NK-92 treated with Interleukin-12 subunit alpha and Interleukin-12 subunit beta, amount 100 ng/mL, for 24 hours (cell line): ENCODE data around the gene PAPSS2.

Source experiments
- DNase-seq: peaks from one replicate; lab custom pipeline; 2025; lab: John Stamatoyannopoulos, UW

The PAPSS2 gene

DNA sequence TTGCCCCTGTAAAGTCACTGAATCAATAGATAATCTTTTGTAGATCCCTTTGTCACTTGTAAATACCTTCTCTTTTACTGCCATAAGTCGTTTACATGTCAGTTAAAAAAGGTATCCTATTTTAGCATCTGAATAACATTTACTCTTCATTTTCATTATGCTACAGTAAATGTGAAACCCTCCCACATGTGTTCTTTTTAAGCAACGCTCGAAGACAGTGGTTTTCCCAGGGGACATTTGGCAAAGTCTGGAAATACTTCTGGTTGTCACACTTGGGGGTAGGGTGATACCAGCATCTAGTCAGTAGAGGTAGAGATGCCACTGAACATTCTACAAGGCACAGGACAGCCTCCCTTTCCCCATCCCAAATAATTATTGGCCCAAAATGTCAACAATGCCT is 134.6 kb downstream of the PAPSS2 start:
- no peak for DNase-seq
